Right hindlimb (tissue), 1 donor: Measurements from ENCODE around the gene MYOM3.

ENCODE experiments used
- DNase-seq: peaks from one replicate; pipeline ENCODE4 v3.0.0-alpha.2; 2018

The MYOM3 gene

DNA sequence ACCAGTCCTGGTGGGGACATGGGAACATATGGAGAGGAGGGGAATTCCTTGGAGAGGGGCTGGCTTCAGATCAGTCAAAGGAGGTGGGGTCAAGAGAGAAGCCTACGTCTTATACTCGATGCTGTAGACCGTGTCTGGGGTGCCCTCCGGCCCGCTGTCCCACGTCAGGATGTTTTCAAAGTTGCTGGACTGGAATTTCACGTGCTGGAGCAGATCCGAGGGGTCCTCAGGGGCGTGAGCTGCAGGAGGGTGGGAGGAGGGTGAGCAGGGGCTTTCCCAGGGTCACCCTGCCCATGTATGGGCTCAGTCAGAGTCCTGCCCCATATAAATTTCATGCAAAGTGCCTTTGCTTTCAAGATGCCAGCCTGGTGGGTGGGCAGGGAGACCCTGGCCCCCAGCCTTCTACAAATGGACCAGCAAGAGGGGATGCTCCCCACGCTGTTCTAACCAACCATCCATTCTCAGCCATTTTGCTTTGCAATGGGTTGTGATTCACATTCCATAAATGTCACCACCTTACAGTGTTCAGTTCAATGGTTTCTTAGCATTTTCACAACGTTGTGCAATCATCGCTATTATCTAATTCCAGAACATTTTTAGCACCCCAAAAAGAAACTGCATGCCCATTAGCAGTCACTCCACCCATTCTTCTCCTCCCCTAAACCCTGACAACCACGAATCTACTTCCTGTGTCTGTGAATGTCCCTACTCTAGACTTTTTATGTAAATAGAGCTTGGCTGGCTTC, 26.7 kb upstream of the MYOM3 start:
- DNase-seq = no peak

DNA sequence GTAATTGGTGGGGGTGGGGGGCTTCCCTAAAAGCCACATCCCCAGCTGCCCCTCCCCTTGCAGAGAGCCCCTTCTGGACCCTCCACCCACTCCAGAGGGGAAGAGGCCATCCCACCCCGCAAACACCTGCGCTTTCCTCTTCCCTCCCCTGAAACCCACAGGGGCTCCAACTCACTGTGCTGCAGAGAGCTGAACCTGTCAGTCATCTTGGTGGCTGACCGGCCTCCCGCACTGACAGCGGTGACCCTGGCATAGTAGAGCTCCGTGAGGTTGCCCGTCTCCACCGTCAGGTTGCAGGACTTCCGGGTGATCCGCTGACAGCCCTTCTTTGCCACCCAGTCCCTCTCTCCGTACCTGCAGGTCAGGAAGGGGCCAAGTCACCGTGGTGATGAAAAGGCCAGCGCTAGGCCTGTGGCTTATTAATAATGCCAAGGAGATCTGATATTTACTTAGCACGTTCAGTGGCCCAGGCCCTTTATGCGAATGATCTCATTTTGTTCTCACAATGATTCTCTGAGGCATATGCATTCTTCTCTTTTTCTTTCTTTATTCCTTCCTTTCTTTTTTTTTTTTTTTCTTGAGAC, 25.1 kb upstream of the MYOM3 start:
- no peak for DNase-seq

DNA sequence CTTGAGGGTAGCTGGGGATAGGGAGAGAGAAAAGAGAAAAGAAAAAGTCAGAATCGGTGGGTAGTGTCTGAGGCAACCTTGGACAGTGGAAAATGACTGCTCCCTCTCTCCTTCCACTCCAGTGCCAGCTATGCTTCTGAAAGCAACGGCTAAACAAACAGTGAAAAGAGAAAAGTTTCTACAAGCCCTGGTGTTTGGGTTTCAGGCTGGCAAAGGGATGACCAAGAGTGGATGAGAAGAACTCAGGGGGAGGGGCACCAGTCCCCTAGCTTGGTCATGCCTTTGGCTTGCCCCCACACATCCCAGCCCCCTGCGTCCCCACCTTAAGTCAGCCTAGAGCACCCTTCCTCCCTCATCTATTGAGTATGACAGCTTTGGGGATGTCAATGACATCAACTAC, 22.4 kb upstream of the MYOM3 start:
- DNase-seq = no peak

DNA sequence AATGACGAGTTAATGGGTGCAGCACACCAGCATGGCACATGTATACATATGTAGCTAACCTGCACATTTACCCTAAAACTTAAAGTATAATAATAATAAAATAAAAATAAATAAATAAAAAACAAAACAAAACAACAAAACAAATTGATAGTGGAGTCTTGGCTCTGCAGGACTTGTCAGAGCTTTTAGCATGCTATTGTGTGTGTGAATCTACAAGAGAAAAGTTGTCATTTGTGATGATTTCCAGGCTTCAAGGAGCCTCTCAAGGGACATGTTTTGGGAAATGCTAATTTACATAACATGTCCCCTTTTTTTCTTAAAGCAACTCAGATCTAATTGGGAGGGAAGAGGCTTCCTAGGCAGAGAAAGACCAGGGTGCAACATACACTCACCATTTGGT, 21.9 kb upstream of the MYOM3 start:
- DNase-seq = no peak

DNA sequence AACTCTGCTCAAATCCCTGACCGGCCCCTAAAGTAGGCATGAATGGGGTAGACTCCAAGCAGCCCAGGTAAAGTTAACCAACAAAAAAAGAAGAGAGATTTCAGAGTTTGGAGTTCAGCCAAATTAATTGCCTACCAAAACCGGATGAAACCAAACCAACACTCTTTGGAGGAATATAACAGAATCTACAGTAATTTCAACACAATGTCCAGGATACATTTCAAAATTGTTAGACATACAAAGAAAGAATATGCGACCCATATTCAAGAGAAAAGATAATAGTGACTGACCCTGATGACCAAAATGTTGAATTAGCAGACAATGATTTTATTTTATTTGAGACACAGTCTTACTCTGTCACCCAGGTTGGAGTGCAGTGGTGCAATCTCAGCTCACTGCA, 18.4 kb upstream of the MYOM3 start:
- DNase-seq = no peak

DNA sequence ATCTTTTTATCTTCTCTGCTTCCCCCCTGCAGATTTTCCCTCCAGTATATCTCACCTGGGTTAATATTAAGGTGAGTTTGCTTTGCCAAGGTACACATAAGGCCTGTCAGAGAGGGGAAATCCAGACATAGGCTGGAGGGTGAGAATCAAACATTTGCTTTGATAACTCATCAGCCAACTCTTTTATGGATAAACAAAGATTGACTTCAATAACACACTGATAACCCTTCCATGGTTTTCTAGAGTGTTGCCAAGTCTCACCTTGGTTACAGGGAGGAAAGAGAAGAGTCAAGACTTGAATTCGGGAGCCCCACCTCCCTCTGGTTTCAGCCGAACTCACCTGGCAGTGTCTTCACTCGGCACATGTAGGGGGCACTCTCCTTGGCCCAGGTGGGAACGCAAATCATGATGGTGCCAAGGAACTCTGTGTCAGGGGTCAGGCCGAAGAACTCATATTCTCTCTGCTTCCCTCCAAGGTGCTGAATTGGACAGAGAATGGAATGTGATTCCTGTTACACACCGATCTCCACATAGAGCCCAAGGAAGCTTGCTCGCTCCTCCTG, 15.9 kb upstream of the MYOM3 start:
- DNase-seq = no peak

DNA sequence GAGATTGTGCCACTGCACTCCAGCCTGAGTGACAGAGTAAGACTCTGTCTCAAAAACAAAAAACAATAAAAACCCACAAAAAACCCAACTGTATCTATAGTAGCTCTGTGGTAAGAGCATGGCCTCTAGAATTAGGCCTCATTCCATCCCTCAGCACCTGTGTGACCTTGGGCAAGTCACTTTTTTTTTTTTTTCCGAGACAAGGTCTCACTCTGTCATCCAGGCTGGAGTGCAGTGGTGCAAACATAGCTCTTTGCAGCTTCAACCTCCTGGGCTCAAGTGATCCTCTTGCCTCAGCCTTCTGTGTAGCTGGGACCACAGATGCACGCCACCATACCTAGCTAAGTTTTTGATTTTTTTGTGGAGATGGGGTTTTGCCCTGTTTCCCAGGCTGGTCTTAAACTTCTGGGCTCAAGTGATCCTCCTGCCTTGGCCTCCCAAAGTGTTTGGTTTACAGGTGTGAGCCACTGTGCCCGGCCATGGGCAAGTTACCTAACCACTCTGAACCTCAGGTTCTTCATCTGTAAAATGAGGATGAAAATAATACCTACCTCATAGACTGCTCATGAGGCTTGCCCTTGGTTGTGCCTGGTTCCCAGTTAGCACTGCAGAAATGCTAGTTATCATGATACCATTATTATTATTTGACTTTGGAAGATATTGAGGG, 15.3 kb upstream of the MYOM3 start:
- no peak for DNase-seq

DNA sequence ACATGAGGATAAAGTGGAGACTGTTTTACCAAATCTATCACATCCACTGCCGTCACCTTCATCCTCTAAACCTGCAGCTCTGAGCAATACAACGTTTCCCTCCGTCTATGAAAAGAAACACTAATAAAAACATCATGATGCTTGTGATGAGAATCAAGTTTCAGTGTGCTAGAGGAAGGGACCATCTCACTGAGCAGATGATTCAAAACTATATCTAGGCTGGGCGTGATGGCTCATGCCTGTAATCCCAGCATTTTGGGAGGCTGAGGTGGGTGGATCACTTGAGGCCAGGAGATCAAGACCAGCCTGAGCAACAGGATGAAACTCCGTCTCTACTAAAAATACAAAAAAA, 14.7 kb upstream of the MYOM3 start:
- no peak for DNase-seq

DNA sequence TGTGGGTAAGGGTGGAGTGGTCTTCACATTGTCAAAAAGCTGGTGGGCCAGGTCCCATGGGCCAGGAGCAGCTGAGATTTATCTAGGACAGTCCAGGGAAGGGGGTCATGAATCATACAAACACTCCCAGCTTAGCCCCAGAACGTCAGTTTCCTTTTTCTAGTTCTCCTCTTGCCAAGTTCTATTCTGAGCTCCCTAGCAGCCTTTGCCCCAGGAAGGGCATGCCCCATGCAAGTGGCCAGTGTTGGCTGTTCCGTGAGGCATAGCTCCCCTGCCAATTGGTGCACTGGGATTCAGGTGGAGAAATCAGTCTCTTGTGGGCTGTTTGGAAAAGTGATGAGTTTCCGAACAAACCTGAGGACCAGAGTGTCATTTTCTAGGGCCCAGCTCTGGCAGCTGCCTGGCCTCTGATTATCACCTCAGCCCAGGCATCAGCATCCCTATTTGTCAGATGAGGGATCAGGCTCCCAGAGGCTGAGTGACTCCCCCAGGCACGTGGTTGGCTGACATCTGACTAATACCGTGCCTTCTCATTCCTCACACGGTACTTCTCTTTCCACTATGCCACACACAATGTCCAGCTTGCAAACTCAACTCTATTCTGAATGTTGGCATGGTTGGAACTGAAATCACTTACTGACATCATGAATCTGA, 14.2 kb upstream of the MYOM3 start:
- no peak for DNase-seq

DNA sequence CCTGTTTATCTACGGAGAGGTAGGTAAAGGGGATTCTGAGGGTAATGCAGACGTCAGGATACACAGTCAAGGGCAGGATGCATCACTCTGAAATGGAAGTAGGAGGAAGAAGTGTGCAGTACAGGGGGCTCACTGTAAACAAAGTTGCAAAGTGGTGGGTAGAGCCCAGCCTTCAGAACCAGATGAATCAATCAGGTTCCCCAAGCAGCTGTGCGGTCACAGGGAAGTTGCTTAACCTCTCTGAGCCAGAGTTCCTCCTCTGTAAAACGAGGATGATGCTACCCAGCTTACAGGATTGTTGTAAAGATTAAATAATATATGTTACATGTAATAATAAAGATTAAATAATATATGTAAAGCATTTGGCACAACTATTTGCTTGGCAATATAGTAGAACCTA, 13.5 kb upstream of the MYOM3 start:
- no peak for DNase-seq

DNA sequence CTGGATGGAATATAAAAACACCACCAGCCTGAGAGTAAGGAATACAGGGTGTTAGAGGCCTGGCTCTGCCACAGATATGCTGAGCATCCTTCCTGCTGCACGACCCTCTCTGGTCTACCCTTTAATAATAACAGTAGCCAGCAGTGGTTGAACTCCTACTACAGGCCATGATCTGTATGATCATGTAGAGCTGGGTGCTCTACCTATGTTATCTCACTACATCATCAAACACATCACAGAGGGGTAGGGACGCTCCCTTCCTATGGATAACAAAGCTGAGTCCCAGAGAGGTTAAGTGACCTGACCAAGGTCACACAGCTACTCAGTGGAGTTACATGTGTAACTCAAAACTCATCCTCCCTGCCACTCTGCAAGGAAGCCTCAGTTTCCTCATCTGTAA, 13.0 kb upstream of the MYOM3 start:
- DNase-seq = no peak

DNA sequence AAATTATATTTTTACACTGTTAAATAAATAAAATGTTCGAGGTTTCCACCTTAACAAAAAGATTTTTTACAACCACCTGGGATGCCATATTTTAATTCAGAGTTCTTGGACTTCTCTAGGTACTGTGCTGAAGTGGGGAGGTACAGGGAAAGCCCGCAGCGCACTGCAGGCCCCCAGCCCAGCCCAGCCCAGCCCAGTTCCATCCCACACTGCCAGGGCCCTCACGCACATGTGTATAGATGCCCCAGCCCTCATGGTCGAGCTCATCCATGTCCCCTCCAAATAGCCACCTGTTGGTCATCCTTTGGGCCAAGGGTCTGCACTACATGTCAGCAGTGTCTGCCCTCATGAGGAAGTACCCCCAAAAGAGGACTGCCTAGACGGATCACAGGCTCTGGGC, 11.7 kb upstream of the MYOM3 start:
- DNase-seq = no peak

DNA sequence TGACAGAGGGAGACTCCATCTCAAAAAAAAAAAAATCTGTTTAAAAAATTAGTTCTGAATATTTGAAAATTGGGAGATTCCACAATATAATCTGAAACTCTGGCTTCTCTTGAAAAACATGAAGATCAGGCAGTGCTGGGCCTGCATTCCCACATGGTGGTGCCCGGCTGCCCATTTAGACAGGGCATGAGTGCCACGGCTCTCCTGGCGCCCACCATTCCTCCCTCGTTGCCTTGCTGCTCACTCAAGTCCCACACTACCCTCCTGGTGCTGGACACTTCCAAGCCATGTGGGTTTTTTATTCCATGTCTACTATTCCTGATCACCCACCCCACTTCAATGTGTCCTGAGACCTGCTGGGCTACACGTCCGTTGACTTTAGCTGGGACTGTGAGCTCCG, 10.8 kb upstream of the MYOM3 start:
- no peak for DNase-seq

DNA sequence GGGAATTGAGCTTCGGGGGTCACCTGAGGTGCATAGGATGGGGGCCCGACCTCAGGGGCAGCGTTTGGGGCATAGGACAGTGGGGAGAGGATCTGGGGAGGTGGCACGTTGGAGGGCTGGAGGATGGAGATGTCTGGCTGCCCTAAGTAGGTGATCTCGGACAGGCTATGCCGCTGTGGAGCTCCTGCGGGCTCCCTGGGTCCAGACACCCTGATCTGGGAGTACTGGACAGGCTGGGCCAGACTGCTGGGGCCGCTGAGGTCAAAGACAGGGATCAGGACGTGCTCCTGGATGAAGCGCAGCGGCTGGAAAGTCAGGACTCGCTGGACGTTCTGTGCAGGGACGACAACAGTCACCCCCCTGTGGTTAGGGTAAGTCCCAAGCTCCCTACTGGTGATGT, 9.5 kb upstream of the MYOM3 start:
- no peak for DNase-seq

DNA sequence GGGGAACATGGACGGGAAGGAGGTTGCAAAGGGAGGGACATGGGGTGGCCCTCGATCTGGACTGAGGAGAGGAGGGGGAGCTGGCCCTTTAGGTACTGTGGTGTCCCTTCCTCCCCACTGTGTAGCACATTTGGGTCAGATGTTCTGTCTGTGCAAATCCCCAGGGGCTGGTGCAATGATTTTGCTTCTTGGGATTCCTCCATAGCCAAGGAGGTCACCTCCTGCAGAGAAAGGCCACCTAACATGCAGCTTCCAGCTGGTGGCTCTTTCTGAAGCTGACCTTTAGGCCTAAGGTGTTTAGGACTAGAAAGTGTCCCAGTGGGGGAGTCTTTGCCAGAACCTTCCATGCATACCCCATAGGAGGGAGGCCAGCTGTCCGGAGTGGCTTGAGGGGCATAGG, 9.0 kb upstream of the MYOM3 start:
- DNase-seq = no peak

DNA sequence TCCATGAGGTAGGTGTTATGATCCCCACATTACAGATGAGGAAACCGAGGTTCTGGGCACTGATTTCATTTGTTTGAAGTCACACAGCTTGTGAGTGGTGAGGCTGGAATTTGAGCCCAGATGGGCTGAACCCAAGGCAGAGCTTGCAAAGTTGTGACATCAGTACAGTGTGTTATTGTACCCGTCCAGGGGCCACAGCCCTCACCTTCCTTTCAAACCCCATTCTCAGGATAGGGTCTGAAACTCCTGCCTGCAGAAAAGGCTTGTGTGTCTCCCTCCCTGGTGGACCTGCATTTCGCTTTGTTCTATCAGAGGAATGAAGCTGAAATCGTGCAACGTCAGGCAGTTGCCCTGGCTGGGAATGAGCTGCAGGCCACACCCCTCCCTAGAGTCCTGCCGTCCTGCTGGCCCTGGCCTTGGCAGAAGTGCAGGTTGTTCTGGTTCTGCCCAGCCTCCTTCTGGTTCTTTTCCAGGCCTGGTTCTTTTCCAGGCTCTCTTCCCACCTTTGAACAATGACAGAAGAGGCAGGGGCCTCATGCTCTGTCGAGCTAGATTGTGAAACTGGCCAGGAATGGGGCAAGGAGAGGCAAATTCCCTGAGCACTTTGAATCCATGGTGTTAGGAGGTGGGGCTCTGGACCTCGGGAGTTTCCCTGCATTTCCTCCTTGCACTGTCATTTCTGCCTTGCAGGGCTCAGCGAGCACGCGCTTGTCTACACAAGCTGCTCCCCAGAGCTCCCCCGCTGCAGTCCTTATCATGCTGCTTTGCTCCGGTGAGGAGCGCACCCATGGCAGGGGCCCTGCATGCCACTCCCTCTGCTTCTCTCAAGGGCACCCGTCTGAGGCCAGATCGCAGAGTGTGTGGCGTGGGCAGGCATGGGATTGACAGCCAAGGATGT, 8.2 kb upstream of the MYOM3 start:
- DNase-seq = no peak

DNA sequence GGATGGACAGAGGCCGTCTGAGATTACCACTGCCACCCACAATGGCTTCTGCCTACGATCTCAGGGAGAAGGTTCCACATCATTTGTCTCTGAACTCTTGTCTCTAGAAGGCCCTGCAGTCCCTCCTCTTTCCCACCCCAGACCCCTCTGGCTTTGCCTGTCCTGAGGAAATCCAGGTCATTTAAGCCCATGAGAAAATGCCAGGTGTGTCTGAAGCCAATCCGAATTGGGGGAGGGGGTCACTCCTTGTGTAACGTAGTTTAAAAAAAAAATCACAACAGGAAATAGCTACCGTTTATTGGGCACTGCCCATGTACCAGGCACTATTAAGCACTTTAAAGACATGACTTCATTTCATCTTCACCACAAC, 7.5 kb upstream of the MYOM3 start:
- no peak for DNase-seq

DNA sequence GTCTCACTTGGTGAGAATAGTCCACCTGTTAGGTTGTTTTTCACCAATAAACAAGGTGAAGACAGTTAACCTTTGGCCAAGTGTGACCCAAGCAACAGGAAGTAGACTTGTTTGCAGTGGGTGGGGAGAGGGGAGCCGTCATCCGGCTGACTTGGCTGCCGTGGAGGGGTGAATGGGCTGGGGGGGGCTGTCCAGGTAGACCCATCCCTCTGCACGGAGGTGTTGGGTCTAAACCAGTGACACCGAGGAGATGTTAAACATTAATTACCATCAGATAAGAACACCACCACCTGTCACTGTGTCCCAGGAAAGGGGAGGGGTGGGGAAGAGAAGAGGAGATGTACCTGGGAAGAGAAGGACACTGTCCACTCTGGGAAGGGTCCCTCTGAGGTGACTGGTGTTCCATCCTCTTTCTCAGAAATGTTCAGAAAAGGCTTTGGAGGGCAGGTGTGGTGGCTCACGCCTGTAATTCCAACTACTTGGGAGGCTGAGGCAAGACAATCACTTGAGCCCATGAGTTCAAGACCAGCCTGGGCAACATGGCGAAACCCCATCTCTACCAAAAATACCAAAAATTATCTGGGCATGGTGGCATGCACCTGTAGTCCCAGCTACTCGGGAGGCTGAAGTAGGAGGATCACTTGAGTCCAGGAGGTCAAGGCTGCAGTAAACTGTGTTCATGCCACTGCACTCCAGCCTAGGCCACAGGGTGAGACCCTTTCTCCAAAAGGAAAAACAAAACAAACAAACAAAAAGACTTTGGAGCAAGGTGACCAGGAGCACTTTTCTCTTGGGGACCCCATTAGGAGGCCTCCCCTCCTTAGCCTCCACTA, 6.7 kb upstream of the MYOM3 start:
- DNase-seq = no peak

DNA sequence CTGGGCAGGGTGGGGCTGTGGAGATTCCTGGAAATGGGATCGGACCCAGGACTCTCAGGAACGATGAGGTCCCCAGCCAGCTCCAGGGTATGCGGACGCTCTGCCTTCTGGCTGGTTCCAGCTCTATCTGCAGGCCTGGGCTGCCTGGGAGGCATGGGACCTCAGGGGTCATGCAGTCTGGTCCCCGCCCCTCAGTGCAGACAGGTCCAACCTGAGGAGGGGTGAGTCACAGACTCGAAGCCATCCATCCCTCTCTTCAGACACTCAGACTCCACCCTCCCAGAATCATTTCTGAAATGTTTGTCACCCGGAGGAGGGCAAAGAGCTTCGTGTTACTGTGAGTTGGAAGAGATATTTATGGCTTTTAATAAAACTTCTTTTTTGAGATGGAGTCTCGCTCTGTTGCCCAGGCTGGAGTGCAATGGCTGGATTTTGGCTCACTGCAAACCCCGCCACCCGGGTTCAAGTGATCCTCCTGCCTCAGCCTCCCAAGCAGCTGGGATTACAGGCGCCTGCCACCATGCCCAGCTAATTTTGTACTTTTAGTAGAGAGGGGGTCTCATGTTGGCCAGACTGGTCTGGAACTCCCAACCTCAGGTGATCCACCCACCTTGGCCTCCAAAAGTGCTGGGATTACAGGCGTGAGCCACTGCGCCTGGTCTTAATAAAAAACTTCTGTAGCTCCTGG, 5.9 kb upstream of the MYOM3 start:
- no peak for DNase-seq

DNA sequence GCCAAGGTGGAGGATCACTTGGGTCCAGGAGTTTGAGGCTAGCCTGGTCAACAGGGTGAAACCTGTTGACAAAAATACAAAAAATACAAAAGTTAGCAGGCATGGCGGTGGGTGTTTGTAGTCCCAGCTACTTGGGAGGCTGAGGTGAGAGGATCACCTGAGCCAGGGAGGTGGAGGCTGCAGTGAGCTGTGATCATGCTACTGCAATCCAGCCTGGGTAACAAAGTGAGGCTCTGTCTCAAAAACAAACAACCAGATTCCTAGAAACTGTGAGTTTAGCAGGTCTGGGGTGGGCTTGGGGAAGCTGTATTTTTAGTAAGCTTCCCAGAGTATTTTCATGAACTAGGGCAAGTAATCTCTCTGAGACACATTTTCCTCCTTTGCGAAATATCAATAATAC, 5.2 kb upstream of the MYOM3 start:
- no peak for DNase-seq

DNA sequence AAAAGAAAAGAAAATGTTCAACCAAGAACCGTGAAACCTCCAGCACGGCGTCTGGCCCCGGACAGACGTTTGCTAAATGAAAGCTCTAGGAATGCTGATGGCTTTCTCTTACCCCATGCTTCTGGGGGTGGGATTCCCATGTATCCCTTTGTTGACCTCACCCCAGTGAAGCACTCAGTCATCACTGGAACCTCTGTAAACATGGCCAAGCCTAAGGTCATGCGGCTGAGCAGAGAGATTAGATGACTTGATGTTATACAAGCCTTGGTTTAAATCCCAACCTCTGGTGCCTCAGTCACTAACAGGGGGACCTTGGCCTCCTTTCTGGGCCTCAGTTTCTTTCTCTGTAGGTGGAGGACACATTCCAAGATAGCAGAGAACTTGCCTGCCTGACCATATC, 2.8 kb upstream of the MYOM3 start:
- DNase-seq = no peak
